ENCODE results near the gene GEMIN5.

GRCh38 chr5:154933537-154933936 is 4.5 kb downstream of the GEMIN5 start:
- TF ChIP-seq CTCF (IDR thresholded peaks at IDR 0.05) (no peak), POLR2A (IDR thresholded peaks at IDR 0.05) (no peak), POLR2AphosphoS5 (IDR thresholded peaks at IDR 0.05) (no peak)

Measured in prostate gland (tissue), 2 donors.